GM12872 (cell line): Measurements from ENCODE around the gene TM9SF4.

Source experiments
- CTCF ChIP-seq: IDR thresholded peaks from 3 replicates; pipeline ENCODE4 v1.5.1; 2011; ENCODE audit warnings: low read depth, mild to moderate bottlenecking, low read length, moderate library complexity; ENCODE audit not compliant: insufficient read depth

Gene TM9SF4

GRCh38 chr20:32215729-32216128 is 106.2 kb downstream of the TM9SF4 start:
- no peak for TF ChIP-seq CTCF

GRCh38 chr20:32216179-32217142 is 106.9 kb downstream of the TM9SF4 start:
- no peak for TF ChIP-seq CTCF
